C4-2B (cell line): Measurements from ENCODE around the gene SAMD15.

Experiments used
- ZFX ChIP-seq: fragments of 450-650 bp; IDR thresholded peaks from 2 replicates; pipeline ENCODE4 v1.6.1; 2017
- TF ChIP-seq, protein P1 (sequence below): fragments of 450-650 bp; conservative IDR thresholded peaks from 2 replicates; pipeline ENCODE4 v1.5.1; 2017; ENCODE audit warnings: mild to moderate bottlenecking

- TF ChIP-seq, protein P1, sequence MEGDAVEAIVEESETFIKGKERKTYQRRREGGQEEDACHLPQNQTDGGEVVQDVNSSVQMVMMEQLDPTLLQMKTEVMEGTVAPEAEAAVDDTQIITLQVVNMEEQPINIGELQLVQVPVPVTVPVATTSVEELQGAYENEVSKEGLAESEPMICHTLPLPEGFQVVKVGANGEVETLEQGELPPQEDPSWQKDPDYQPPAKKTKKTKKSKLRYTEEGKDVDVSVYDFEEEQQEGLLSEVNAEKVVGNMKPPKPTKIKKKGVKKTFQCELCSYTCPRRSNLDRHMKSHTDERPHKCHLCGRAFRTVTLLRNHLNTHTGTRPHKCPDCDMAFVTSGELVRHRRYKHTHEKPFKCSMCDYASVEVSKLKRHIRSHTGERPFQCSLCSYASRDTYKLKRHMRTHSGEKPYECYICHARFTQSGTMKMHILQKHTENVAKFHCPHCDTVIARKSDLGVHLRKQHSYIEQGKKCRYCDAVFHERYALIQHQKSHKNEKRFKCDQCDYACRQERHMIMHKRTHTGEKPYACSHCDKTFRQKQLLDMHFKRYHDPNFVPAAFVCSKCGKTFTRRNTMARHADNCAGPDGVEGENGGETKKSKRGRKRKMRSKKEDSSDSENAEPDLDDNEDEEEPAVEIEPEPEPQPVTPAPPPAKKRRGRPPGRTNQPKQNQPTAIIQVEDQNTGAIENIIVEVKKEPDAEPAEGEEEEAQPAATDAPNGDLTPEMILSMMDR, result no peak
- TF ChIP-seq ZFX, result no peak
These were observed 17.6 kb upstream of the SAMD15 start for GRCh38 chr14:77359626-77360025.
